NCI-H1092 treated with DMSO at 0.1 percent for 48 hours (cell line): ENCODE measurements around the gene PSD2.

Experiments
- DNase-seq: peaks from one replicate; lab custom pipeline; 2025; lab: John Stamatoyannopoulos, UW

PSD2 gene

GRCh38 chr5:139795074-139796001 is at the start of gene PSD2:
TSS of gene PSD2 (plus strand) at chr5:139795808. CDS start at chr5:139809441, 13,633 bp downstream.
- DNase-seq, result no peak

- peak; percentile 23 for DNase-seq
Observed at GRCh38 chr5:139746691-139747582, 48.7 kb upstream of the PSD2 start.

- DNase-seq, result no peak
Observed at GRCh38 chr5:139747583-139748504, 47.8 kb upstream of the PSD2 start.

- DNase-seq, result no peak
Observed at GRCh38 chr5:139748505-139748826, 47.1 kb upstream of the PSD2 start.

GRCh38 chr5:139749242-139749641 is 46.4 kb upstream of the PSD2 start:
- no peak for DNase-seq

- DNase-seq, result no peak
Observed at GRCh38 chr5:139751236-139751635, 44.4 kb upstream of the PSD2 start.

- DNase-seq, result peak; percentile 15
Observed at GRCh38 chr5:139752506-139753473, 42.8 kb upstream of the PSD2 start.

- peak; percentile 42 for DNase-seq
Observed at GRCh38 chr5:139755892-139756671, 39.5 kb upstream of the PSD2 start.

- DNase-seq, result no peak
Observed at GRCh38 chr5:139756971-139757370, 38.6 kb upstream of the PSD2 start.

GRCh38 chr5:139757727-139758509 is 37.7 kb upstream of the PSD2 start:
- no peak for DNase-seq

- no peak for DNase-seq
Observed at GRCh38 chr5:139758510-139759075, 37.0 kb upstream of the PSD2 start.

- DNase-seq, result no peak
Observed at GRCh38 chr5:139759219-139759721, 36.3 kb upstream of the PSD2 start.

- no peak for DNase-seq
Observed at GRCh38 chr5:139760066-139761056, 35.2 kb upstream of the PSD2 start.

GRCh38 chr5:139761057-139761450 is 34.6 kb upstream of the PSD2 start:
- no peak for DNase-seq

- DNase-seq, result no peak
Observed at GRCh38 chr5:139761501-139761900, 34.1 kb upstream of the PSD2 start.

GRCh38 chr5:139762615-139763170 is 32.9 kb upstream of the PSD2 start:
- no peak for DNase-seq
